Measurements from ENCODE around the gene CDK15.

CDK15 gene

GRCh38 chr2:201777043-201777442 lies 29.3 kb upstream of the CDK15 start:
- FAIRE-seq (no peak), DNase-seq (ENCODE audit: insufficient read length) (no peak)
- no peak for TF ChIP-seq TAF1 (IDR thresholded peaks at IDR 0.05; ENCODE audit: borderline replicate concordance, low read depth, low read length)
- TF ChIP-seq POLR2AphosphoS5 (IDR thresholded peaks at IDR 0.05; ENCODE audit: low read depth, low read length): no peak
- no peak for TF ChIP-seq POLR2A (IDR thresholded peaks at IDR 0.05; ENCODE audit: low read depth, low read length)

GRCh38 chr2:201777869-201778268 lies 28.5 kb upstream of the CDK15 start:
- TF ChIP-seq POLR2A (IDR thresholded peaks at IDR 0.05; ENCODE audit: low read depth, low read length): no peak
- no peak for TF ChIP-seq TAF1 (IDR thresholded peaks at IDR 0.05; ENCODE audit: borderline replicate concordance, low read depth, low read length)
- FAIRE-seq: no peak
- DNase-seq (ENCODE audit: insufficient read length): no peak

- FAIRE-seq: peak; percentile 66
- no peak for DNase-seq (ENCODE audit: insufficient read length)
- no peak for TF ChIP-seq POLR2AphosphoS5 (IDR thresholded peaks at IDR 0.05; ENCODE audit: low read depth, low read length)
- TF ChIP-seq TAF1 (IDR thresholded peaks at IDR 0.05; ENCODE audit: borderline replicate concordance, low read depth, low read length): no peak
- TF ChIP-seq POLR2A (IDR thresholded peaks at IDR 0.05; ENCODE audit: low read depth, low read length): no peak
These were observed 26.2 kb upstream of the CDK15 start for GRCh38 chr2:201779901-201780673.

GRCh38 chr2:201780674-201781493 lies 25.5 kb upstream of the CDK15 start, which contains the start of gene ALS2:
Gene ALS2 (minus strand): TSS chr2:201780933. CDS start chr2:201768885, 12,048 bp downstream.
- DNase-seq (ENCODE audit: insufficient read length): peak; percentile 75
- FAIRE-seq: peak; percentile 98
- TF ChIP-seq POLR2AphosphoS5 (IDR thresholded peaks at IDR 0.05; ENCODE audit: low read depth, low read length) (peak; percentile 59), POLR2A (IDR thresholded peaks at IDR 0.05; ENCODE audit: low read depth, low read length) (peak; percentile 60; the same call in 1 of the 2 replicates), TAF1 (IDR thresholded peaks at IDR 0.05; ENCODE audit: borderline replicate concordance, low read depth, low read length) (no peak)

GRCh38 chr2:201781557-201782051 lies 24.7 kb upstream of the CDK15 start:
- DNase-seq (ENCODE audit: insufficient read length) (no peak), FAIRE-seq (peak; percentile 50)
- TF ChIP-seq POLR2A (IDR thresholded peaks at IDR 0.05; ENCODE audit: low read depth, low read length) (no peak), TAF1 (IDR thresholded peaks at IDR 0.05; ENCODE audit: borderline replicate concordance, low read depth, low read length) (no peak), POLR2AphosphoS5 (IDR thresholded peaks at IDR 0.05; ENCODE audit: low read depth, low read length) (no peak)

GRCh38 chr2:201784563-201784962 lies 21.8 kb upstream of the CDK15 start:
- no peak for TF ChIP-seq POLR2A (IDR thresholded peaks at IDR 0.05; ENCODE audit: low read depth, low read length)
- TF ChIP-seq POLR2AphosphoS5 (IDR thresholded peaks at IDR 0.05; ENCODE audit: low read depth, low read length): no peak
- no peak for TF ChIP-seq TAF1 (IDR thresholded peaks at IDR 0.05; ENCODE audit: borderline replicate concordance, low read depth, low read length)
- FAIRE-seq: no peak
- DNase-seq (ENCODE audit: insufficient read length): no peak

GRCh38 chr2:201785135-201785534 lies 21.2 kb upstream of the CDK15 start:
- FAIRE-seq (no peak), DNase-seq (ENCODE audit: insufficient read length) (no peak)
- TF ChIP-seq POLR2A (IDR thresholded peaks at IDR 0.05; ENCODE audit: low read depth, low read length) (no peak), POLR2AphosphoS5 (IDR thresholded peaks at IDR 0.05; ENCODE audit: low read depth, low read length) (no peak), TAF1 (IDR thresholded peaks at IDR 0.05; ENCODE audit: borderline replicate concordance, low read depth, low read length) (no peak)

- DNase-seq (ENCODE audit: insufficient read length) (no peak), FAIRE-seq (no peak)
- no peak for TF ChIP-seq TAF1 (IDR thresholded peaks at IDR 0.05; ENCODE audit: borderline replicate concordance, low read depth, low read length)
- TF ChIP-seq POLR2A (IDR thresholded peaks at IDR 0.05; ENCODE audit: low read depth, low read length): no peak
- no peak for TF ChIP-seq POLR2AphosphoS5 (IDR thresholded peaks at IDR 0.05; ENCODE audit: low read depth, low read length)
These were observed 19.9 kb upstream of the CDK15 start for GRCh38 chr2:201786471-201786870.

GRCh38 chr2:201788371-201788770 lies 18.0 kb upstream of the CDK15 start:
- no peak for TF ChIP-seq POLR2AphosphoS5 (IDR thresholded peaks at IDR 0.05; ENCODE audit: low read depth, low read length)
- TF ChIP-seq TAF1 (IDR thresholded peaks at IDR 0.05; ENCODE audit: borderline replicate concordance, low read depth, low read length): no peak
- TF ChIP-seq POLR2A (IDR thresholded peaks at IDR 0.05; ENCODE audit: low read depth, low read length): no peak
- DNase-seq (ENCODE audit: insufficient read length) (no peak), FAIRE-seq (no peak)

- DNase-seq (ENCODE audit: insufficient read length) (no peak), FAIRE-seq (no peak)
- no peak for TF ChIP-seq POLR2AphosphoS5 (IDR thresholded peaks at IDR 0.05; ENCODE audit: low read depth, low read length)
- TF ChIP-seq POLR2A (IDR thresholded peaks at IDR 0.05; ENCODE audit: low read depth, low read length): no peak
- no peak for TF ChIP-seq TAF1 (IDR thresholded peaks at IDR 0.05; ENCODE audit: borderline replicate concordance, low read depth, low read length)
These were observed 16.9 kb upstream of the CDK15 start for GRCh38 chr2:201789395-201789794.

- no peak for TF ChIP-seq TAF1 (IDR thresholded peaks at IDR 0.05; ENCODE audit: borderline replicate concordance, low read depth, low read length)
- TF ChIP-seq POLR2A (IDR thresholded peaks at IDR 0.05; ENCODE audit: low read depth, low read length): no peak
- TF ChIP-seq POLR2AphosphoS5 (IDR thresholded peaks at IDR 0.05; ENCODE audit: low read depth, low read length): no peak
- FAIRE-seq (no peak), DNase-seq (ENCODE audit: insufficient read length) (no peak)
These were observed 16.0 kb upstream of the CDK15 start for GRCh38 chr2:201790291-201790690.
